Calu3 (cell line): Measurements from ENCODE around the gene OR1F1. TPM values are rescaled to one million over a fixed set of nuclear protein-coding genes. Genes with fewer than 3 reads are reported as not detected.
A peak's percentile ranks its signal among the peaks of the same experiment; 100 is the strongest.

ENCODE experiments used
- BruUV-seq: library from RNA; stranded (reverse); fragments of 400-500 nt; replicated peaks from 2 replicates; lab custom pipeline; 2021; lab: Mats Ljungman, UMichigan
- CTCF ChIA-PET: fragments of 300-600 bp; sonication (Branson Sonifier 250); formaldehyde crosslinking; loops from one replicate; lab custom pipeline; 2022; ENCODE audit warnings: antibody characterized with exemption; lab: Charles Lee
- DNase-seq: peaks from one replicate; pipeline ENCODE4 v3.0.0; 2022
- H3K27ac Mint-ChIP-seq: one replicate; pipeline ENCODE4 v1.8.0; 2022; ENCODE audit warnings: mixed read lengths; ENCODE audit not compliant: unreplicated experiment
- H3K27me3 Mint-ChIP-seq: one replicate; pipeline ENCODE4 v1.8.0; 2022; ENCODE audit warnings: mixed read lengths; ENCODE audit not compliant: unreplicated experiment
- H3K36me3 Mint-ChIP-seq: one replicate; pipeline ENCODE4 v1.8.0; 2022; ENCODE audit warnings: mild to moderate bottlenecking, moderate library complexity, mixed read lengths; ENCODE audit not compliant: insufficient read depth, unreplicated experiment
- H3K4me1 Mint-ChIP-seq: one replicate; pipeline ENCODE4 v1.8.0; 2022; ENCODE audit warnings: mild to moderate bottlenecking, low read depth, mixed read lengths; ENCODE audit not compliant: unreplicated experiment
- H3K4me3 Mint-ChIP-seq: one replicate; pipeline ENCODE4 v1.8.0; 2022; ENCODE audit warnings: mild to moderate bottlenecking, low read depth, moderate library complexity, mixed read lengths; ENCODE audit not compliant: unreplicated experiment
- H3K9me3 Mint-ChIP-seq: one replicate; pipeline ENCODE4 v1.8.0; 2022; ENCODE audit warnings: low read depth, mixed read lengths; ENCODE audit not compliant: unreplicated experiment
- intact Hi-C: fragments of 100-400 bp; cut with micrococcal nuclease; formaldehyde crosslinking; loops from one replicate; pipeline ENCODE4 v1.10.0; 2022; ENCODE audit not compliant: unreplicated experiment
- total RNA-seq: library from RNA; stranded (reverse); gene quantifications from 2 replicates; pipeline ENCODE4 v1.2.3, GENCODE V29; 2022
- TF ChIP-seq, protein P1 (sequence below): fragments of 200-600 bp; IDR thresholded peaks from one replicate; pipeline ENCODE4 v1.8.0; 2022; ENCODE audit warnings: antibody characterized with exemption; ENCODE audit not compliant: unreplicated experiment

The OR1F1 gene
- total RNA-seq, 1 experiment from 2014 or later = 0.40 TPM

GRCh38 chr16:3186946-3187690, 886 bp upstream of the OR1F1 start:
- H3K9me3 Mint-ChIP-seq = peaks cover 2% of the 10 kb centered on the region
- BruUV-seq = no TSS peak
- peak overlapping the region; percentile 84 for H3K4me3 Mint-ChIP-seq
- peak overlapping the region; percentile 95 for H3K27ac Mint-ChIP-seq
- H3K4me1 Mint-ChIP-seq = peaks cover 47% of the 10 kb centered on the region
- peaks cover 73% of the 10 kb centered on the region for H3K27me3 Mint-ChIP-seq
- CTCF ChIA-PET = interaction anchor here (0.6 to 1.7 kb wide), 3 partner anchors 29 to 305 kb away, joined by 3 read pairs; no protein-coding TSS in a partner anchor
- TF ChIP-seq, protein P1, sequence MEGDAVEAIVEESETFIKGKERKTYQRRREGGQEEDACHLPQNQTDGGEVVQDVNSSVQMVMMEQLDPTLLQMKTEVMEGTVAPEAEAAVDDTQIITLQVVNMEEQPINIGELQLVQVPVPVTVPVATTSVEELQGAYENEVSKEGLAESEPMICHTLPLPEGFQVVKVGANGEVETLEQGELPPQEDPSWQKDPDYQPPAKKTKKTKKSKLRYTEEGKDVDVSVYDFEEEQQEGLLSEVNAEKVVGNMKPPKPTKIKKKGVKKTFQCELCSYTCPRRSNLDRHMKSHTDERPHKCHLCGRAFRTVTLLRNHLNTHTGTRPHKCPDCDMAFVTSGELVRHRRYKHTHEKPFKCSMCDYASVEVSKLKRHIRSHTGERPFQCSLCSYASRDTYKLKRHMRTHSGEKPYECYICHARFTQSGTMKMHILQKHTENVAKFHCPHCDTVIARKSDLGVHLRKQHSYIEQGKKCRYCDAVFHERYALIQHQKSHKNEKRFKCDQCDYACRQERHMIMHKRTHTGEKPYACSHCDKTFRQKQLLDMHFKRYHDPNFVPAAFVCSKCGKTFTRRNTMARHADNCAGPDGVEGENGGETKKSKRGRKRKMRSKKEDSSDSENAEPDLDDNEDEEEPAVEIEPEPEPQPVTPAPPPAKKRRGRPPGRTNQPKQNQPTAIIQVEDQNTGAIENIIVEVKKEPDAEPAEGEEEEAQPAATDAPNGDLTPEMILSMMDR = no peak
- intact Hi-C loops = loop anchor here (10.0 kb wide), 1 partner anchor 318 kb away; the partner anchor contains the start of gene CLUAP1
- no peak for DNase-seq
- H3K36me3 Mint-ChIP-seq = peaks cover 65% of the 10 kb centered on the region

DNA sequence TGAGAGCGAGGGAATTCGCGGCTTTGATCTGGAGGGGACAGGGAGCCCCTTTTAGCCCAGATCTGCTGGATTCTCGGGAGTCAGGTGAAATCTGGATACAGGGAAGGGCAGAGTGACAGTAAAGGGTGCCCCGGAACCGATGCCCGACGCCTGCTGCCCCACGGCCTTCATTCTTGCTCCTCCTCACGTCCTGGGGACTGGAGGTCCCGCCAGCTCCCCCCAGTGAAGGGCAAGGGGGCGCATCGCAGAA, 596 bp downstream of the OR1F1 start:
- CTCF ChIA-PET = interaction anchor here (0.6 to 1.3 kb wide), 2 partner anchors 21 to 39 kb away, joined by 3 read pairs; no protein-coding TSS in a partner anchor
- peaks cover 63% of the 10 kb centered on the region for H3K27me3 Mint-ChIP-seq
- peak overlapping the region; percentile 95 for H3K27ac Mint-ChIP-seq

GRCh38 chr16:3188925-3189825, 1.2 kb downstream of the OR1F1 start:
- Mint-ChIP-seq H3K4me1 (peaks cover 28% of the 10 kb centered on the region), H3K27me3 (peaks cover 63% of the 10 kb centered on the region), H3K9me3 (peaks cover under 1% of the 10 kb centered on the region), H3K36me3 (peaks cover 44% of the 10 kb centered on the region), H3K27ac (peak overlapping the region; percentile 92), H3K4me3 (peak overlapping the region; percentile 84)
- TF ChIP-seq, protein P1 = no peak
- no TSS peak for BruUV-seq
- intact Hi-C loops = loop anchor here (10.0 kb wide), 1 partner anchor 316 kb away; the partner anchor contains the start of gene CLUAP1
- CTCF ChIA-PET = interaction anchor here (0.6 to 1.3 kb wide), 2 partner anchors 21 to 39 kb away, joined by 3 read pairs; no protein-coding TSS in a partner anchor
- peak; percentile 78 for DNase-seq

More for the DNA sequence above, 596 bp downstream of the OR1F1 start:
- peaks cover 50% of the 10 kb centered on the region for H3K36me3 Mint-ChIP-seq
- TF ChIP-seq, protein P1 = no peak
- intact Hi-C loops = loop anchor here (10.0 kb wide), 1 partner anchor 316 kb away; the partner anchor contains the start of gene CLUAP1
- BruUV-seq = no TSS peak
- peaks cover 34% of the 10 kb centered on the region for H3K4me1 Mint-ChIP-seq
- DNase-seq = no peak
- H3K4me3 Mint-ChIP-seq = peak overlapping the region; percentile 84
- H3K9me3 Mint-ChIP-seq = peaks cover 2% of the 10 kb centered on the region

GRCh38 chr16:3189869-3190268, 1.9 kb downstream of the OR1F1 start:
- H3K4me3 Mint-ChIP-seq = peak overlapping the region; percentile 84
- peaks cover 25% of the 10 kb centered on the region for H3K4me1 Mint-ChIP-seq
- H3K36me3 Mint-ChIP-seq = peaks cover 40% of the 10 kb centered on the region
- DNase-seq = no peak
- CTCF ChIA-PET = no interaction called here
- H3K27me3 Mint-ChIP-seq = peaks cover 66% of the 10 kb centered on the region
- peak overlapping the region; percentile 92 for H3K27ac Mint-ChIP-seq
- intact Hi-C loops = loop anchor here (10.0 kb wide), 1 partner anchor 315 kb away; the partner anchor contains the start of gene CLUAP1
- TF ChIP-seq, protein P1 = no peak
- BruUV-seq = no TSS peak
- no peaks in the 10 kb centered on the region for H3K9me3 Mint-ChIP-seq
